Measurements from ENCODE around the gene SCAF1.

DNA sequence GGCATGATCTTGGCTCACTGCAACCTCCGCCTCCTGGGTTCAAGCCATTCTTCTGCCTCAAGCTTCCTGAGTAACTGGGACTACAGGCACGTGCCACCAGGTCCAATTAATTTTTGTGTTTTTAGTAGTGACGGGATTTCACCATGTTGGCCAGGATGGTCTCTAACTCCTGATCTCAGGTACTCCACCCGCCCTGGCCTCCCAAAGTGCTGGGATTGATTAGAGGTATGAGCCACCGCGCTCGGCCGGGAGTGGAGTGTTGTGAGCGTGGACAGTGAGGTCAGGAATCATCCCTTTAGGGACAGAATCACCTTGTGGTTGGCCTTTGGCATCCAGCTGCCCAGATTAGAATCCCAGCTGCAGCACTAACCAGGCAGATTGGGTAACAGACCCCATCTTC lies 12.3 kb upstream of the SCAF1 start:
- TF ChIP-seq, protein P1, sequence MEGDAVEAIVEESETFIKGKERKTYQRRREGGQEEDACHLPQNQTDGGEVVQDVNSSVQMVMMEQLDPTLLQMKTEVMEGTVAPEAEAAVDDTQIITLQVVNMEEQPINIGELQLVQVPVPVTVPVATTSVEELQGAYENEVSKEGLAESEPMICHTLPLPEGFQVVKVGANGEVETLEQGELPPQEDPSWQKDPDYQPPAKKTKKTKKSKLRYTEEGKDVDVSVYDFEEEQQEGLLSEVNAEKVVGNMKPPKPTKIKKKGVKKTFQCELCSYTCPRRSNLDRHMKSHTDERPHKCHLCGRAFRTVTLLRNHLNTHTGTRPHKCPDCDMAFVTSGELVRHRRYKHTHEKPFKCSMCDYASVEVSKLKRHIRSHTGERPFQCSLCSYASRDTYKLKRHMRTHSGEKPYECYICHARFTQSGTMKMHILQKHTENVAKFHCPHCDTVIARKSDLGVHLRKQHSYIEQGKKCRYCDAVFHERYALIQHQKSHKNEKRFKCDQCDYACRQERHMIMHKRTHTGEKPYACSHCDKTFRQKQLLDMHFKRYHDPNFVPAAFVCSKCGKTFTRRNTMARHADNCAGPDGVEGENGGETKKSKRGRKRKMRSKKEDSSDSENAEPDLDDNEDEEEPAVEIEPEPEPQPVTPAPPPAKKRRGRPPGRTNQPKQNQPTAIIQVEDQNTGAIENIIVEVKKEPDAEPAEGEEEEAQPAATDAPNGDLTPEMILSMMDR (IDR thresholded peaks at IDR 0.05), result no peak
- no peak for TF ChIP-seq EZH2phosphoT487 (IDR thresholded peaks at IDR 0.05)
- no peak for TF ChIP-seq EZH2 (IDR thresholded peaks at IDR 0.05)

Measured in neural progenitor cell (in vitro differentiated cells).